ENCODE results near the gene TLE3.

TLE3 gene

GRCh38 chr15:70044168-70044567 is 53.5 kb downstream of the TLE3 start:
- no peak for DNase-seq
- TF ChIP-seq POLR2A (IDR thresholded peaks at IDR 0.05; ENCODE audit: low read length): no peak

- DNase-seq: no peak
- TF ChIP-seq POLR2A (IDR thresholded peaks at IDR 0.05; ENCODE audit: low read length) (no peak), GATA1 (IDR thresholded peaks at IDR 0.05; ENCODE audit: low read depth, low read length) (no peak)
These were observed 54.1 kb downstream of the TLE3 start for GRCh38 chr15:70043590-70043989.

GRCh38 chr15:70042553-70043214 is 55.0 kb downstream of the TLE3 start:
- TF ChIP-seq POLR2A (IDR thresholded peaks at IDR 0.05; ENCODE audit: low read length) (no peak), GATA1 (IDR thresholded peaks at IDR 0.05; ENCODE audit: low read depth, low read length) (no peak)
- no peak for DNase-seq

- DNase-seq: no peak
- no peak for TF ChIP-seq GATA1 (IDR thresholded peaks at IDR 0.05; ENCODE audit: low read depth, low read length)
- no peak for TF ChIP-seq POLR2A (IDR thresholded peaks at IDR 0.05; ENCODE audit: low read length)
These were observed 57.8 kb downstream of the TLE3 start for GRCh38 chr15:70039917-70040316.

GRCh38 chr15:70038730-70039392 is 58.9 kb downstream of the TLE3 start:
- TF ChIP-seq GATA1 (IDR thresholded peaks at IDR 0.05; ENCODE audit: low read depth, low read length) (no peak), POLR2A (IDR thresholded peaks at IDR 0.05; ENCODE audit: low read length) (no peak)
- DNase-seq: no peak

- no peak for DNase-seq
- TF ChIP-seq POLR2A (IDR thresholded peaks at IDR 0.05; ENCODE audit: low read length) (no peak), GATA1 (IDR thresholded peaks at IDR 0.05; ENCODE audit: low read depth, low read length) (no peak)
These were observed 60.5 kb downstream of the TLE3 start for GRCh38 chr15:70037292-70037640.

GRCh38 chr15:70036585-70037291 is 61.0 kb downstream of the TLE3 start:
- no peak for TF ChIP-seq GATA1 (IDR thresholded peaks at IDR 0.05; ENCODE audit: low read depth, low read length)
- TF ChIP-seq POLR2A (IDR thresholded peaks at IDR 0.05; ENCODE audit: low read length): no peak
- peak in 1 of 2 experiments; percentile 14 for DNase-seq

GRCh38 chr15:70035719-70036077 is 62.0 kb downstream of the TLE3 start:
- DNase-seq: no peak
- no peak for TF ChIP-seq POLR2A (IDR thresholded peaks at IDR 0.05; ENCODE audit: low read length)
- TF ChIP-seq GATA1 (IDR thresholded peaks at IDR 0.05; ENCODE audit: low read depth, low read length): no peak

- no peak for DNase-seq
- no peak for TF ChIP-seq GATA1 (IDR thresholded peaks at IDR 0.05; ENCODE audit: low read depth, low read length)
- TF ChIP-seq POLR2A (IDR thresholded peaks at IDR 0.05; ENCODE audit: low read length): no peak
These were observed 62.5 kb downstream of the TLE3 start for GRCh38 chr15:70035051-70035718.

GRCh38 chr15:70034596-70034995 is 63.1 kb downstream of the TLE3 start:
- TF ChIP-seq POLR2A (IDR thresholded peaks at IDR 0.05; ENCODE audit: low read length): no peak
- no peak for TF ChIP-seq GATA1 (IDR thresholded peaks at IDR 0.05; ENCODE audit: low read depth, low read length)
- no peak for DNase-seq

GRCh38 chr15:70034141-70034540 is 63.6 kb downstream of the TLE3 start:
- no peak for DNase-seq
- TF ChIP-seq POLR2A (IDR thresholded peaks at IDR 0.05; ENCODE audit: low read length) (no peak), GATA1 (IDR thresholded peaks at IDR 0.05; ENCODE audit: low read depth, low read length) (no peak)

GRCh38 chr15:70033529-70034140 is 64.1 kb downstream of the TLE3 start:
- TF ChIP-seq POLR2A (IDR thresholded peaks at IDR 0.05; ENCODE audit: low read length): no peak
- no peak for TF ChIP-seq GATA1 (IDR thresholded peaks at IDR 0.05; ENCODE audit: low read depth, low read length)
- peak; percentile 20 to 72 for DNase-seq

GRCh38 chr15:70033109-70033508 is 64.6 kb downstream of the TLE3 start:
- no peak for DNase-seq
- TF ChIP-seq GATA1 (IDR thresholded peaks at IDR 0.05; ENCODE audit: low read depth, low read length): no peak
- TF ChIP-seq POLR2A (IDR thresholded peaks at IDR 0.05; ENCODE audit: low read length): no peak

- TF ChIP-seq POLR2A (IDR thresholded peaks at IDR 0.05; ENCODE audit: low read length): no peak
- TF ChIP-seq GATA1 (IDR thresholded peaks at IDR 0.05; ENCODE audit: low read depth, low read length): no peak
- no peak for DNase-seq
These were observed 65.2 kb downstream of the TLE3 start for GRCh38 chr15:70032509-70032908.
